AG09319 (cell line): ENCODE results near the gene CHCHD6.

Source experiments
- DNase-seq: peaks from one replicate; pipeline ENCODE4 v3.0.0-alpha.2; 2010; ENCODE audit warnings: low read depth; ENCODE audit errors: extremely low read depth
- TF ChIP-seq, protein P1 (sequence below): IDR thresholded peaks from 2 replicates; pipeline ENCODE4 v1.5.1; 2011; ENCODE audit warnings: low read depth, mild to moderate bottlenecking, inconsistent platforms, low read length, moderate library complexity

The CHCHD6 gene

DNA sequence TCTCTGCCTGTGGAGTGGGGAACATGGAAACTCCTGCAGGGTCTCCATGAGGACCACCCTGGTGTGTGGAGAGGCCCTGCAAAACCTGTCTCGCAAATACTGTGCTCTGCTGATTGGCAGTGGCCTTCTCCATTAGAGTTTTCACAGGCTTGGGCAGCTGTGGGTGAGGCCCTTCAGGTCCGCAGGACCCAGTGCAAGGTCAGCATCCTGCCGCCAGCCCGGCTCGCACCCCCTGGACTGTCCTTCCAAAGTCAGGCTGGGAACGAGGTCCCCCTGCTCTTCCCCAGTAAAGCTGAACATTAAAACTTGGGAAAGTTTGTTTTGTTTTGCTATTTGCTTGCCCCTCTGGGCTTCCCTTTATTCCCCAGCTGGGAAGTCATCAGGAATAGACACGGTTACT is 193.9 kb downstream of the CHCHD6 start:
- no peak for DNase-seq
- TF ChIP-seq, protein P1, sequence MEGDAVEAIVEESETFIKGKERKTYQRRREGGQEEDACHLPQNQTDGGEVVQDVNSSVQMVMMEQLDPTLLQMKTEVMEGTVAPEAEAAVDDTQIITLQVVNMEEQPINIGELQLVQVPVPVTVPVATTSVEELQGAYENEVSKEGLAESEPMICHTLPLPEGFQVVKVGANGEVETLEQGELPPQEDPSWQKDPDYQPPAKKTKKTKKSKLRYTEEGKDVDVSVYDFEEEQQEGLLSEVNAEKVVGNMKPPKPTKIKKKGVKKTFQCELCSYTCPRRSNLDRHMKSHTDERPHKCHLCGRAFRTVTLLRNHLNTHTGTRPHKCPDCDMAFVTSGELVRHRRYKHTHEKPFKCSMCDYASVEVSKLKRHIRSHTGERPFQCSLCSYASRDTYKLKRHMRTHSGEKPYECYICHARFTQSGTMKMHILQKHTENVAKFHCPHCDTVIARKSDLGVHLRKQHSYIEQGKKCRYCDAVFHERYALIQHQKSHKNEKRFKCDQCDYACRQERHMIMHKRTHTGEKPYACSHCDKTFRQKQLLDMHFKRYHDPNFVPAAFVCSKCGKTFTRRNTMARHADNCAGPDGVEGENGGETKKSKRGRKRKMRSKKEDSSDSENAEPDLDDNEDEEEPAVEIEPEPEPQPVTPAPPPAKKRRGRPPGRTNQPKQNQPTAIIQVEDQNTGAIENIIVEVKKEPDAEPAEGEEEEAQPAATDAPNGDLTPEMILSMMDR: no peak

DNA sequence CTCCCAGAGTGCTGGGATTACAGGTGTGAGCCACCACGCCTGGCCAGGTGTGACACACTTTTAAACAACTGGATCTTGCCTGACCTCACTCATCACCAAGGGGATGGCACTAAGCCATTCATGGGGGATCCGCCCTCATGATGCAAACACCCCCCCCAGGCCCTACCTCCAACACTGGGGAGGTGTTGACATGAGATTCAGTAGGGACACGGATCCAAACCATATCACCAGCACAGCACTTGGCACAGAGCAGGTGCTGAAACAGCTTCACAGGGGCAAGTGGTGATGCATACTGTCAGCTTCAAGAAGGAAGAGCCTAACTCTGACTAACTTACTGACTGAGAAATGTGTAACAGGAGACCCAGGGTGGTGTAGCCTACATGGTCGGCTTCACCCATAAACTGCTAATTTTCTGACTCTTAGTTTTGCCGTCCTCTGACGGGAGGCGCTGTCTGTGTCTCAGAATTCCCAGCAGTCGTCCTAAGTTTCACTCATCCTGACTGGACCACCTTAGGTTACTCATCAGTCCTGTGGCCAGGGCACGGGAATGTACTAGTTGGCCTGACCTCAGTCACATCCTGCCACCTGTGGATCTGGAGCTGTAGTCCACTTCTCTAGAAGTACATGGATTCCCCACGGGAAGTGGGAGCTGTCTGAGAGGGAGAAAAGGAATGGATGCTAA is 197.0 kb downstream of the CHCHD6 start:
- no peak for DNase-seq

DNA sequence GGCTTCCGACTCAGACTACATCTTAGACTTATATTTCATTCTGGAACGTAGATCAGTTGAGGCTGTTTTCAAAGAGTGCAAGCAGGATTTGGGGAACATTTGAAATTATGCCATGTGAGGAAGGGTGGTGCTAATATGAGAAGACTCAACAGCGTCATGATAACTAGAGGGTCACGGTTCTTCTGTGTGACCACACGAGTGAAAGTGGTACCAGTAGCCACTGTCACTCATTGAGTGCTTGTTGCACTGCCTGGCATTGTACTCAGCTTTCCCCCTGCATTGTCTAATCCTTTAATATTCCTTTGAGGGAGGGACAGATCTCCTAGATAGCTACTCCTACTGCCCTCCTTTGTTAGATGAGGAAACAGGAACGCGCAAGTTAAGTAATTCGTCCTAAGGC is 197.6 kb downstream of the CHCHD6 start:
- TF ChIP-seq, protein P1: no peak
- no peak for DNase-seq

More for the DNA sequence above, 197.0 kb downstream of the CHCHD6 start:
- TF ChIP-seq, protein P1: no peak

DNA sequence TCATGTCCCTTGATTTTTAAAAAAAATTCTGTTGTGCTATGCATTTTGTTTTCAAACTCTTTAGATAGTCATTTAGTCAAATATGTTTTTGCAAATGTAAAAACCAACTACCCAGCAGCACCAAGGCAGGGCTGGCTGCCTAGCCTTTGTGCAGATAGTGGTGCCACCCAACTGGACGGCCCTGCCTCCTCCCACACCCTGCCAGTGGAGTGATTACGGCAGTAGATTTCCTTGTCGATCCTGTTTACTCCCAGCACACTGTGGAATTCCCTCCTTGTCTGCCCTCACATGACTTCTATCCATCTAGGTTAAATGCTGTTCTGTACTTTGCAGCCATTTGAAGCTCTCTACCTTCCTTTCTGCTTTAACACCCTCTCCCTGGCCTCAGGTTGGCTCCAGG is 199.5 kb downstream of the CHCHD6 start:
- no peak for DNase-seq

DNA sequence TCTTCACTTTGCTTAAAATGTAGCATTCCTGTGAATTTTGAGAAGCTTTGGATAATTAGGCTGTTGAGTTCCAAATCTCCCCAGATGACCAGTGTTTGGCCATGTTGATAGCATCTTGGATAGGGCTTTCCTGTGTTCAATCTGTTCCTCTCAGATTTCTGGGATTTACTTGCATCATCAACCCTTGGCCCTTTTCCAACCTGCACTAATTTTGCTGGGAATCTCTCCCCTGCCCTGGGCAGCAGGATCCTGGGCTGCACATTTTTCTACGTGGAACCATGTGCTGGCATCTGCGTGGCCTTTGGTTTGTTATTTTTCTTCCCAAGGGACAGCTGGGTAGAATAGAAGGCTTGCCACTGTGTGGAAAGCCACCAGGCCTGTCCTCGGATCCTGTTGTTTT is 203.5 kb downstream of the CHCHD6 start:
- no peak for DNase-seq
- TF ChIP-seq, protein P1: no peak

More for the DNA sequence above, 199.5 kb downstream of the CHCHD6 start:
- TF ChIP-seq, protein P1: no peak

DNA sequence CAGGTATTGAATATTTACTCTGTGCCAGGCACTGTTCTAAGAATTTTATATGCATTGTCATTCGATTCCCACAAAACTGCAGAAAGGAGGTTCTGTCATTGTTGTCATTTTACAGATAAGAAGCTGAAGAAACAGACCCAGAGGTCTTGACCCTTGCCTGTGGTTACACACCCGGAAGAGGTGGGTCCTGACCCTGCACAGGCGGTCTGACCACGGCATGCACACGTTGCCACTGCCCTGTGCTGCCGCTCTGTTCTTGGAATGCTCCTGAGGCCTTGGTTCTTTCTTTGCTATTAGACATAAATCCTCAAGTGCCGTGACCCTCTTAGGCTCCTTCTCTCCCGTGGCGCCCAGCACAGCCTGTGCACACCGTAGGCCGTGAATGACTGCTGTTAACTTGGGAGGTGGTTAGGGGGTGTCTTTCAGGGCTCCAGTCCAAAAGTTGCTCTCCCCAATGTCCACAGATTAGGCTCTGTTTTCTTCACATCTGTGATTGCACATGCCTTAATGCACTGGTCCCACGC is 204.8 kb downstream of the CHCHD6 start:
- TF ChIP-seq, protein P1: no peak
- no peak for DNase-seq

DNA sequence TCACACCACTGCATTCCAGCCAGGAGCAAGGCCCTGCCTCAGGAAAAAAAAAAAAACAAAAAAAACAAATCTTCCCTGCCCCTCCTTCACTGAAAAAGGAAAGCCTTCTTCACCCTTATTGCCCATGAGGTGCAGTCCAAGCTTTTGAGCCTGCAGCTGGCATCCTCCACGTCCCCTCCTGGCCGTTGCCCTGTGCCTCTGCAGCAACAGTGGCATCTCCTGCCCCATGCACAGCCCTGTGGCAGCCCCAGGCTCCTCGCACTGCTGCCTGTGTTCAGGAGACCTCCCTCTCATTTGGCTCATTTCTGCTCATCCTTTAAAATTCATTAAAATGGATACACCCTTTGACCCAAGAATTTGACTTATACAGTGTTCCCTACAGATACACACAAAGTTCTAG is 206.2 kb downstream of the CHCHD6 start:
- TF ChIP-seq, protein P1: no peak
- no peak for DNase-seq
